Heart right ventricle (tissue), 16 donors: ENCODE results near the gene IFITM2. TPM values are rescaled to one million over a fixed set of nuclear protein-coding genes. Genes with fewer than 3 reads are reported as not detected.
"Not testable (repeated sequence)": the region's sequence is repeated elsewhere in the genome, so short reads cannot be mapped to it uniquely, and the experiment has no call there.

Experiments used
- ATAC-seq, 8 donors: fragments of 200-7000 bp; cut with Tn5 transposase; one replicate each; pipeline ENCODE4 v1.9.1; 2020; ENCODE audit warnings: mild to moderate bottlenecking in 8 of 8, moderate library complexity in 8 of 8, moderate number of reproducible peaks in 1 of 8
- DNase-seq, 2 donors: peaks; one replicate each; pipeline ENCODE4 v3.0.0-alpha.2; 2020
- H3K27ac ChIP-seq, 10 donors: fragments of 200-600 bp; sonication (generic) in 2 of 10; one replicate each; pipeline versions ENCODE4 v1.5.0 to v1.8.0; 2020 to 2022; ENCODE audit warnings: mild to moderate bottlenecking in 3 of 10
- H3K27me3 ChIP-seq, 7 donors: fragments of 200-600 bp; one replicate each; pipeline ENCODE4 v1.8.0; 2021 to 2022; ENCODE audit warnings: mild to moderate bottlenecking in 2 of 7
- H3K36me3 ChIP-seq, 9 donors: fragments of 200-600 bp; sonication (generic) in 1 of 9; one replicate each; pipeline versions ENCODE4 v1.5.0 to v1.8.0; 2020 to 2022; ENCODE audit warnings: mild to moderate bottlenecking in 2 of 9
- H3K4me1 ChIP-seq, 9 donors: fragments of 200-600 bp; sonication (generic) in 1 of 9; one replicate each; pipeline versions ENCODE4 v1.5.0 to v1.8.0; 2020 to 2022; ENCODE audit warnings: mild to moderate bottlenecking in 4 of 9
- H3K4me3 ChIP-seq, 10 donors: fragments of 200-600 bp; sonication (generic) in 2 of 10; one replicate each; pipeline versions ENCODE4 v1.5.0 to v1.8.0; 2020 to 2022; ENCODE audit warnings: mild to moderate bottlenecking in 7 of 10, moderate library complexity in 2 of 10
- H3K9me3 ChIP-seq, 11 donors: fragments of 200-600 bp in 10 of 11; sonication (generic) in 2 of 11; one replicate each; pipeline versions ENCODE4 v1.5.0 to v1.8.0; 2013 to 2022; ENCODE audit warnings: mild to moderate bottlenecking in 2 of 11, control low read depth in 1 of 11, moderate library complexity in 1 of 11
- CTCF ChIP-seq, 9 donors: fragments of 200-600 bp; sonication (generic) in 2 of 9; IDR thresholded peaks; one replicate each; pipeline versions ENCODE4 v1.5.0 to v1.8.0; 2021 to 2022; ENCODE audit warnings: antibody characterized with exemption in 9 of 9, mild to moderate bottlenecking in 5 of 9, moderate library complexity in 1 of 9
- WGBS, 2 donors: extraction: QIAGEN DNeasy Blood & Tissue Kit; methylation state at CpG; one replicate each; pipeline ENCODE4 v1.1.7; 2013; ENCODE audit warnings: inconsistent platforms in 1 of 2; 5-methylcytosine and 5-hydroxymethylcytosine counted together
- intact Hi-C, 10 donors: fragments of 100-400 bp; cut with DNase I; formaldehyde crosslinking; loops; one replicate each; pipeline versions ENCODE4 v1.11.1 to v1.14.2; 2022
- polyA plus RNA-seq, 2 donors: library from polyadenylated mRNA; stranded (reverse); fragments of 200-250 nt; gene quantifications; one replicate each; pipeline ENCODE4 v1.2.3, GENCODE V29; 2013
- total RNA-seq, 10 donors: library from RNA; stranded (reverse); fragmentation: NEBNext Ultra II Directional in 3 of 10; extraction: Animal tissue kit (Norgen Biotek cat#: 25700) in 3 of 10; gene quantifications; one replicate each; pipeline versions ENCODE4 v1.2.1 to v1.2.4, GENCODE V29; 2021 to 2023
- donor health status: Arrhythmogenic right ventricular cardiomyopathy.
- donor health status: ischemic (EF 13 %, LVEDD 7.1; RV severe dilation, severe dysfunction).
- donor health status: healthy with polysubstance abuse.
- donor health status: DM: no; HTN: yes; CAD: no.
- donor health status: DM: no; HTN: no; CAD: no.
- donor health status: ischemic (EF 25% LVEDD 6.9; RV normal size, moderate dysfunction).
- donor health status: ischemic (EF 25% LVEDD 5.7; RV mildly dilated, moderate dysfunction).
- donor health status: healthy.
- donor health status: DM: yes; HTN: yes; CAD: no.
- donor health status: Ischemic cardiomyopathy.
- donor health status: ischemic (EF 35%, LVEDD 5.7; RV mildly dilated, moderate dysfunction).
- donor health status: nonischemic (EF 11% LVEDD 7.7; RV severe dilation, severe dysfunction).
- donor health status: DM: yes; HTN: yes; CAD: no.
- donor health status: PGD.
- donor health status: ischemic (EF 29% LVEDD 5.4; RV normal size, mild dysfunction).
- donor health status: nonischemic (EF 23%, LVEDD 6.1; RV moderate dilation, normal function).

IFITM2 gene
- total and polyA plus RNA-seq, 12 donors: 57.2 to 843 (median 163) TPM

- H3K4me3 ChIP-seq: no peak overlapping the region
- no peaks in the 10 kb centered on the region for H3K27me3 ChIP-seq
- WGBS, 2 donors: 95 to 96% methylated on average over 13 of the region's 13 CpGs
- DNase-seq (no peak), ATAC-seq (no peak)
- intact Hi-C loops: loop anchor here in 1 of 10 donors (2.0 kb wide), 1 partner anchor 25 kb away; no protein-coding TSS in a partner anchor
- no peaks in the 10 kb centered on the region for H3K9me3 ChIP-seq
- no peaks in the 10 kb centered on the region for H3K36me3 ChIP-seq
- H3K4me1 ChIP-seq: peaks cover 15 to 56% (median 39%) of the 10 kb centered on the region in 9 donors
- no peak for TF ChIP-seq CTCF (IDR thresholded peaks at IDR 0.05)
- peak overlapping the region in 8 of 10 donors; percentile 90 to 98 (median 96) for H3K27ac ChIP-seq
These were observed 20.4 kb downstream of the IFITM2 start for GRCh38 chr11:328012-328411.

GRCh38 chr11:328516-329100 is 21.0 kb downstream of the IFITM2 start:
- Histone ChIP-seq H3K4me1 (peaks cover 15 to 56% (median 39%) of the 10 kb centered on the region in 9 donors), H3K27ac (peak overlapping the region in 4 of 10 donors; percentile 90 to 98 (median 96))
- not testable (repeated sequence) for H3K36me3 ChIP-seq, DNase-seq, H3K4me3 ChIP-seq, ATAC-seq, H3K9me3 ChIP-seq, H3K27me3 ChIP-seq
- intact Hi-C loops: loop anchor here in 1 of 10 donors (2.0 kb wide), 1 partner anchor 24 kb away; no protein-coding TSS in a partner anchor
- 92 to 94% methylated on average over 14 to 15 of the region's 15 CpGs for WGBS, 2 donors

DNA sequence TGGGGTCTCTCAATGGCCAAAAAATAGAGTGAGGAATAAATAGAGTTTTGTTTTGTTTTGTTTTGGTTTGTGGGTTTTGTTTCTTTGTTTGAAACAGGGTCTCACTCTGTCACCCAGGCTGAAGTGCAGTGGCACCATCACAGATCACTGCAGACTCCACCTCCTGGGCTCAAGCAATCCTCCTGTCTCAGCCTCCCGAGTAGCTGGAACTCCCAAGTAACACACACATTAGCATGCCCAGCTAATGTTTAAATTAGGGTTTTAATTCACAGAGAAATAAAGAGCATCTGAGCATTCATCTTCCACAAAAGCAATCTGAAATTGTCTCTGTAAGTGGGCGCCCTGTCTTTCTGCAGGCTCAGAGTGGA is 22.3 kb downstream of the IFITM2 start:
- H3K4me1 ChIP-seq: peaks cover 10 to 63% (median 33%) of the 10 kb centered on the region in 9 donors
- 95 to 97% methylated on average over 2 of the region's 2 CpGs for WGBS, 2 donors
- peak overlapping the region in 1 of 10 donors; percentile 44 for H3K27ac ChIP-seq
- no peak for TF ChIP-seq CTCF (IDR thresholded peaks at IDR 0.05)
- H3K27me3 ChIP-seq: no peaks in the 10 kb centered on the region
- intact Hi-C loops: loop anchor here in 1 of 10 donors (2.0 kb wide), 1 partner anchor 23 kb away; no protein-coding TSS in a partner anchor
- DNase-seq (no peak), ATAC-seq (no peak)
- H3K36me3 ChIP-seq: no peaks in the 10 kb centered on the region
- H3K9me3 ChIP-seq: no peaks in the 10 kb centered on the region
- no peak overlapping the region for H3K4me3 ChIP-seq

- no peaks in the 10 kb centered on the region for H3K36me3 ChIP-seq
- DNase-seq (no peak), ATAC-seq (no peak)
- no peak overlapping the region for H3K4me3 ChIP-seq
- H3K27me3 ChIP-seq: no peaks in the 10 kb centered on the region
- no peaks in the 10 kb centered on the region for H3K9me3 ChIP-seq
- intact Hi-C loops: no loop called here
- WGBS, 2 donors: 77 to 80% methylated on average over 14 of the region's 14 CpGs
- peak overlapping the region in 1 of 10 donors; percentile 44 for H3K27ac ChIP-seq
- peaks cover 10 to 65% (median 36%) of the 10 kb centered on the region in 9 donors for H3K4me1 ChIP-seq
- no peak for TF ChIP-seq CTCF (IDR thresholded peaks at IDR 0.05)
These were observed 22.7 kb downstream of the IFITM2 start for GRCh38 chr11:330307-330693.

DNA sequence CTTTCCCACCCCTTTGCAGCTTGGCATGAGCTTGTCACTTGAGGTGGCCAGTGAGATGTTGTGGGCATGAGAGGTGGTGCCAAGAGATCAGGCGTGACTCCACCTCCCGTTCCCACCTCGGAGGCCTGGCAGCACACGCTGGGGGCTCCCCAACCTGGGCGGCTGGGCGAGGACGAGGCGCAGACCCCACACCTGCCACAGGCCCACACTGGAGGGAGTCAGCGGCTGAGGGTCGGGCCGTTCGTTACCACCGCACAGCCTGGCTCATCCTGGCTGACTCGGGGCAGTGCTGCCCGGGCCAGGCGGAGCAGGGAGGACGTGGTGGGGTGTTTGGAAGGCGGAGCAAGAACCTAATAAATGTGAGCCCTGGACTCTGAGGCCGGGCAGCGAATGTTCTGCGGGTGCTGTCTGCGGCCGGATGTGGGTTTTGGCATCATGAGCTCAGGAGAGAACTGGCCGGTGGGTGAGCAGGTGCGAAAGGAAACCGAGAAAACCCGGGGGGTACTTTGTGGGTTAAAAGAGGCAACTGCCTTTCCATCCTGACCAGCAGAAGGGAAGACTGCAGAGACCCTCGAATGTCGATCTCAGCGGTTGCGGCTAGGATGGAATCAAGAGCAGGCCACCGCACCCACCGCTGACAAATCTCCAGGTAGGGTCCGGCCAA is 23.2 kb downstream of the IFITM2 start:
- DNase-seq: no peak
- intact Hi-C loops: no loop called here

More for the DNA sequence above, 23.2 kb downstream of the IFITM2 start:
- Histone ChIP-seq H3K4me1 (peaks cover 15 to 66% (median 36%) of the 10 kb centered on the region in 9 donors), H3K9me3 (no peaks in the 10 kb centered on the region), H3K27me3 (no peaks in the 10 kb centered on the region), H3K36me3 (no peaks in the 10 kb centered on the region), H3K4me3 (no peak overlapping the region), H3K27ac (peak overlapping the region in 1 of 10 donors; percentile 44)
- ATAC-seq: no peak
- 90 to 91% methylated on average over 34 of the region's 34 CpGs for WGBS, 2 donors
- no peak for TF ChIP-seq CTCF (IDR thresholded peaks at IDR 0.05)
